Activated naive CD4-positive, alpha-beta T cell treated with anti-CD3 and anti-CD28 coated beads, Interleukin-2, amount 50 U/mL, for 72 hours (primary cell): ENCODE measurements around the gene CBX5. TPM values are rescaled to one million over a fixed set of nuclear protein-coding genes. Genes with fewer than 3 reads are reported as not detected.
"Not testable (repeated sequence)": the region's sequence is repeated elsewhere in the genome, so short reads cannot be mapped to it uniquely, and the experiment has no call there.

Source experiments
- ATAC-seq, 2 donors: fragments of 150-1000 bp; cut with Tn5 transposase; 2 replicates each; pipeline ENCODE4 v1.10.0; 2021; ENCODE audit warnings: mild to moderate bottlenecking in 2 of 2, moderate library complexity in 2 of 2
- DNase-seq, 2 donors: peaks; one replicate each; pipeline ENCODE4 v3.0.0; 2021 to 2022; ENCODE audit warnings: low spot score in 2 of 2
- H3K27ac Mint-ChIP-seq, 2 donors: one replicate each; pipeline ENCODE4 v1.8.0; 2022; ENCODE audit warnings: mild to moderate bottlenecking in 2 of 2, mixed read lengths in 2 of 2
- H3K36me3 Mint-ChIP-seq, 2 donors: one replicate each; pipeline ENCODE4 v1.8.0; 2022; ENCODE audit warnings: mixed read lengths in 2 of 2
- H3K9me3 Mint-ChIP-seq, 2 donors: one replicate each; pipeline ENCODE4 v1.8.0; 2022; ENCODE audit warnings: mixed read lengths in 2 of 2
- total RNA-seq, 2 donors: library from RNA; stranded (reverse); gene quantifications; one replicate each; pipeline ENCODE4 v1.2.3, GENCODE V29; 2022

CBX5 gene
- total RNA-seq, 2 donors from 2014 or later, result 115 to 169 TPM

DNA sequence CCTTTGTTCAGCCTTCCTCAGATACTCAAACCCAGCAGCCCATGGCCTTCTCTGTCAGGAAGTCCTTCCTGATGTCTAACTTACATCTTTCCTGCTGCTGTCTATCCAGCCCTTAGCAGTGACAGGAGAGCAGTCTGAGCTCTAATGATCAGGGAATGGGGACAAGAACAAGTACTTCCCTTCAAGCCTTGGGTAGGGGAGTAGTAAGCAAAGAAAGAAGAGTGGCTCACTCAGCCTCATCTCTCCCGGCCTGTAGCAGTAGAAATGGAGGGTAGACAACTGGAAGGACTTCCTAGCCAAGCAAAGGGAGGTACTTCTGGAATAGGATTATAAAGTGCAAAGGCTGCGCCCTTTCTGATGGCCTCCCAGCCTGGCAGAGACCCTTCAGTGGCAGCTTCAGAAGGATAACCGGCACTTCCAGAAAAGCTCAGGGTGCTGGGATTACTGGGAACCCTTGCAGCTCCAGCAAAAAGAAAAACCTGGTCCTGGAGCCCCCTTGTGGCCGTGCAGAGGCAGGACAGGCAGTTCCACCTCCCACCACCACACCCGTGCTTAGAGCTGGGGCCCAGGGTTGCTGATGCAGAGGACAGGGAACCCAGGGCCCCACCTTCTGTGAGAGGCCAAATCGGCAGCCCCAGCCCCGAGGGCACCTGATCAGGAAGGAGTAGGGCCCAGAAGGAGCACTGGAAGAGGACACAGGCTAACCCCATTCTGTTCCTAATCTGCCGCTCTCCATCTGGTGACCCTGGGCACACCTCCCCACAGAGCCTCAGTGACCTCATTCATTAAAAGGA is 78.7 kb downstream of the CBX5 start:
- DNase-seq (peak in 1 of 2 donors; percentile 75), ATAC-seq (peak; percentile 89 to 94)
- Mint-ChIP-seq H3K36me3 (no peaks in the 10 kb centered on the region), H3K27ac (no peak overlapping the region), H3K9me3 (no peaks in the 10 kb centered on the region)

GRCh38 chr12:54200412-54200811 is 79.5 kb downstream of the CBX5 start:
- DNase-seq (no peak), ATAC-seq (no peak)
- Mint-ChIP-seq H3K9me3 (no peaks in the 10 kb centered on the region), H3K36me3 (no peaks in the 10 kb centered on the region), H3K27ac (no peak overlapping the region)

DNA sequence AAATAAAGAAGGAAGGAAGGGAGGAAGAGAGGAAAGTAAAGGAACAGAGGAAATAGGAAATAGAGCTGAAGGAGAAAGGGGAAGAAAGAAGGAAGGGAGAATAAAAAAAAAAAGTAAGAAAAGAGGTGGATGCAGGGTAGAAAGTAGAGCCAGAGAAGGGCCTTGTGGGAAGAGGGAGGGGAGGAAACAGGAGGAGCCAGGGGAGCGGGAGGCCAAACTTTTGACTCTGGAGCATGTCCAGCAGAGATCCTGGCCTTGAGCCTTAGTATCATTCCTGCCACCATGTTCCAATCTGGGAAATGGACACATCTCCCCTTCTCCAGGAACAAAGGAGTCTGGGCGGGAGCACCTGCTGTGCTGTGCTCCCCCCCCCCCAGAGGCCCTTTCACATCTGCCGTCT is 80.0 kb downstream of the CBX5 start:
- Mint-ChIP-seq H3K27ac (peak overlapping the region in 1 of 2 donors; percentile 2), H3K36me3 (no peaks in the 10 kb centered on the region), H3K9me3 (no peaks in the 10 kb centered on the region)
- DNase-seq (no peak), ATAC-seq (no peak)

GRCh38 chr12:54199034-54199433 is 80.9 kb downstream of the CBX5 start:
- ATAC-seq (no peak), DNase-seq (no peak)
- Mint-ChIP-seq H3K9me3 (no peaks in the 10 kb centered on the region), H3K36me3 (no peaks in the 10 kb centered on the region), H3K27ac (peak overlapping the region in 1 of 2 donors; percentile 2)

GRCh38 chr12:54197431-54197909 is 82.5 kb downstream of the CBX5 start:
- no peak for DNase-seq
- Mint-ChIP-seq H3K36me3 (no peaks in the 10 kb centered on the region), H3K27ac (no peak overlapping the region), H3K9me3 (no peaks in the 10 kb centered on the region)
- no peak for ATAC-seq

GRCh38 chr12:54197010-54197409 is 82.9 kb downstream of the CBX5 start:
- H3K27ac Mint-ChIP-seq, result no peak overlapping the region
- no peaks in the 10 kb centered on the region for H3K9me3 Mint-ChIP-seq
- H3K36me3 Mint-ChIP-seq, result no peaks in the 10 kb centered on the region
- no peak for ATAC-seq
- DNase-seq, result no peak

- Mint-ChIP-seq H3K9me3 (no peaks in the 10 kb centered on the region), H3K36me3 (no peaks in the 10 kb centered on the region), H3K27ac (no peak overlapping the region)
- ATAC-seq (no peak), DNase-seq (no peak)
Measured at GRCh38 chr12:54196396-54196795, 83.5 kb downstream of the CBX5 start.

DNA sequence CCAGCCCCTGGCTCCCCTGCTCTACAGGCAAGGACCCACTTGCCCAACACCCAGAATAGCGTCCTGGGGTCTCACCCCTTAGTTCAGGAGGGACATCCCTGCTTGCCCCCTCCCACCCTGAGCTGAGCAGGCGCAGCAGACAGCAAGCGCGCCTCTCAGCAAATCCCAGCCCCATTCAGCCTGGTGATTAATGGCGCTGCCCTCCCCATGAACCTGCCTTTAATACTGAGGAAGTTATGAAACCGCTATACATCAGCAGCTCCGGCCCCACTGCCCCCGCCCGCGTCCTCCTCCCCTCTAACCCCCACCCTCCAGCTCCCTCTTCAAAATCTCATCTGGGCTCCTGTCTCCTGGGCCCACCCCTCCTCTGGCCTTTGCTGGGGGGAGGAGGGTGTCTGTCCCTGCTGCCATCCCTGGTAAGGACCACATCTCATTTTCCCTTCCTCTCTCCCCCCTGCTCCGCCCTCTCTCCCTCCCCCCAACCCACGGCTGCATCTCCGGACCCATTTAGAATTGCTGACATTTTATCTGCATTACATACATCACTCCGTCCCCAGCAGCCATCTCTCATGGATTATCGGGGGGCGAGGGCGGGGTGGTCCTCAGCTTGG is 84.1 kb downstream of the CBX5 start:
- H3K27ac Mint-ChIP-seq, result no peak overlapping the region

DNA sequence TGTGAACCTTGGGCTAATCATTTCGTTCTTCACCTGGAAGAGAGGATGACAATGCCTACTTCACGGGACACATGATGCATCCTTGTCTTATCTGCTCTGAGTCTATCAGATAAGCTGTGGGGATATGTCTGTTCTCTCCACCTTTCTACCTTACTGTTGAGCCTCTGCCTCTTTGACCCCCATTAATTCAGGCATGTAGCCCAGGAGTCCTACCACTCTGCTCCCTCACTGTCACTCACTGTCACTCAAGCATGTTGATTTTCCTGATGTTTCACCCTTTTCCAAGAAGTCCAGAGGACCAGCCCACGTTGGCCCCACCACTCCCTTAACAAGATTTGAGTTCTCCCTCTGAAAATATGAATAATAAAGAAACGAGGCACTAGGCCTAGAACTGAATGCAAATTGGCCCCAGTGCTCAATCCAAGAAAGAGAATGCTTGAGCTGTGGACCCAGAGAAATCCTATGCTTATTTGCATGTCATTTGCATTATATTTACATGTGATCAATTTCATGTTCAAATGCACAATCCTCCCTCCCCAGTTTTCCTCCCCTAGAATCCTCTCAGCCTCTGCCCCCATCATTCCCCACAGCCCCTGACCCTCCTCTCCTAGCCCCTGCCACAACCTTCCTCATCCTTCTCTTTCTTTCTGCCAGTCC is 84.7 kb downstream of the CBX5 start:
- ATAC-seq (no peak), DNase-seq (no peak)
- H3K27ac Mint-ChIP-seq, result no peak overlapping the region
- no peaks in the 10 kb centered on the region for H3K36me3 Mint-ChIP-seq
- no peaks in the 10 kb centered on the region for H3K9me3 Mint-ChIP-seq

More for the DNA sequence above, 84.1 kb downstream of the CBX5 start:
- ATAC-seq (no peak), DNase-seq (no peak)
- no peaks in the 10 kb centered on the region for H3K9me3 Mint-ChIP-seq
- H3K36me3 Mint-ChIP-seq, result no peaks in the 10 kb centered on the region

GRCh38 chr12:54194611-54195010 is 85.3 kb downstream of the CBX5 start:
- not testable (repeated sequence) for H3K9me3 Mint-ChIP-seq, ATAC-seq, H3K27ac Mint-ChIP-seq, DNase-seq, H3K36me3 Mint-ChIP-seq

- H3K36me3 Mint-ChIP-seq, result no peaks in the 10 kb centered on the region
Measured at GRCh38 chr12:54193434-54193833, 86.5 kb downstream of the CBX5 start.

GRCh38 chr12:54191550-54192022 is 88.3 kb downstream of the CBX5 start:
- no peak overlapping the region for H3K27ac Mint-ChIP-seq
- peak; percentile 68 to 76 for DNase-seq

More at GRCh38 chr12:54193434-54193833, 86.5 kb downstream of the CBX5 start:
- Mint-ChIP-seq H3K9me3 (no peaks in the 10 kb centered on the region), H3K27ac (no peak overlapping the region)
- DNase-seq (no peak), ATAC-seq (no peak)

DNA sequence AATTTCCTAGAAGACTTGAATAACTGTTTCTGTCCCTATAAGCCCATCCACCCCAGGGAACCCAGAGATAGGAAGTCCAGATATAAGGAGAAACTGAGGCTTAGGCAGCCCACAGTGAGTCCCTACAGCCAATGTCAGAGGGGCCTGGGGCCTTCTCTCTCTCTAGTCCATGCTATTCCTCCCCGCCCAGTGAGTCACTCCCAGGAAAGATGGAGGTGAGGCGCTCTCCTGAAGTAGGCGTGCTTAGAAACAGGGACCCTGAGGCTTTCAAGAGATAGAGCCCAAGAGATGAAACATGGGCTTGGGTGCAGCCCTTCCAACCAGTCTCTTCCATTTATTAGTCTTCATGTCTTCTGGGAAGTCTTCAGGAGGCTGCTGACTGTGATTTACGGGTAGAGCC is 88.8 kb downstream of the CBX5 start:
- no peaks in the 10 kb centered on the region for H3K9me3 Mint-ChIP-seq
- peaks cover 11% of the 10 kb centered on the region in 2 donors for H3K36me3 Mint-ChIP-seq
- DNase-seq, result no peak
- no peak for ATAC-seq
- H3K27ac Mint-ChIP-seq, result no peak overlapping the region

More at GRCh38 chr12:54191550-54192022, 88.3 kb downstream of the CBX5 start:
- Mint-ChIP-seq H3K36me3 (peaks cover 11% of the 10 kb centered on the region in 2 donors), H3K9me3 (no peaks in the 10 kb centered on the region)
- ATAC-seq, result peak; percentile 43 to 63

DNA sequence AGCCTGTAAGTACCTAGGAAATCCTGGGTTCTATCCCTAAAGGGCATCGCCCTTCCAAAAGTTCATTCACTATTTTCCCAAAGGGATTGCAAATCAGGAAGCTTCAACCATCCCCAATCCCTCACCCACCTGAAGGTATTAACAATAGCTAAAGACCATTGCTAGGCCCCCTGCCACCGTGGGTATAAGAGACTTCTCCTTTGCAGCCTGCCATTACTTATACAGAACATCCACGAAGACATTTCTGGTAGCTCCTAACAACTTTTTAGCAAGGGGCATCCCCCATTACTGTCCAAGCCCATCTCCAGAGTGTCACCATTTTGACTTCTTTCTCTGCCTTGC is 90.8 kb downstream of the CBX5 start:
- Mint-ChIP-seq H3K36me3 (peaks cover 11% of the 10 kb centered on the region in 2 donors), H3K27ac (peak overlapping the region in 1 of 2 donors; percentile 72), H3K9me3 (no peaks in the 10 kb centered on the region)
- peak in 1 of 2 donors; percentile 4 for ATAC-seq
- no peak for DNase-seq

DNA sequence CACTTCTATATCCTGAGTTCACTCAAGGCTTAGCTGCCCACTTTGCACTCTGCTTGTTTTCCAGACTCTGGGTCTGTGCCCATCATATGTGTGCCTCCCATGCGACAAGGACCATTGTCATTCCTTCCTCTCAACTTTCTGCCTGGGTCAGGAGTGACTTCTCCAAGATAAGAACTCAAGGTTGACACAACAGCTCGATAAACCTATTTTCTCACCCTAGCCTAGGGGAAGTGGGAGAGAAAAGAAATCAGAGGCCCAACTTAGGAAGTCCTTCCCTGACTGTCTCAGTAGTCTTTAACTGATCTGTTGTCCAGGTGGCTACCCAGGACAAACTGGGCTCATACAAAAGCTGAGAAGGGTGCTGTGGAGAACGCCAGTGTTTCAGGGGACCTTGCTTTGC is 92.8 kb downstream of the CBX5 start:
- H3K9me3 Mint-ChIP-seq, result no peaks in the 10 kb centered on the region
- ATAC-seq (no peak), DNase-seq (no peak)
- peaks cover 11% of the 10 kb centered on the region in 2 donors for H3K36me3 Mint-ChIP-seq
- H3K27ac Mint-ChIP-seq, result no peak overlapping the region

GRCh38 chr12:54185919-54186318 is 94.0 kb downstream of the CBX5 start:
- Mint-ChIP-seq H3K9me3 (no peaks in the 10 kb centered on the region), H3K27ac (no peak overlapping the region), H3K36me3 (peaks cover 11% of the 10 kb centered on the region in 2 donors)
- DNase-seq (no peak), ATAC-seq (no peak)

- DNase-seq, result not testable (repeated sequence)
- peaks cover 11% of the 10 kb centered on the region in 2 donors for H3K36me3 Mint-ChIP-seq
Measured at GRCh38 chr12:54185297-54185696, 94.6 kb downstream of the CBX5 start.

More at GRCh38 chr12:54185297-54185696, 94.6 kb downstream of the CBX5 start:
- not testable (repeated sequence) for ATAC-seq, H3K9me3 Mint-ChIP-seq, H3K27ac Mint-ChIP-seq
